Measurements from ENCODE around the gene CHRNA4. TPM values are rescaled to one million over a fixed set of nuclear protein-coding genes. Genes with fewer than 3 reads are reported as not detected.

CHRNA4 gene
- total RNA-seq, 2 experiments from 2014 or later = not detected

- H3K4me3 Mint-ChIP-seq = no peak overlapping the region
Measured at GRCh38 chr20:63312690-63313348, 48.3 kb downstream of the CHRNA4 start.

GRCh38 chr20:63312273-63312672, 48.9 kb downstream of the CHRNA4 start:
- H3K36me3 Mint-ChIP-seq (ENCODE audit: low read depth) = no peaks in the 10 kb centered on the region
- ChIA-PET POLR2A (interaction anchor here (0.9 kb wide), 1 partner anchor 918 kb away, joined by 4 read pairs; no protein-coding TSS in a partner anchor), CTCF (no interaction called here)
- no peaks in the 10 kb centered on the region for H3K4me1 Mint-ChIP-seq (ENCODE audit: low read depth)
- H3K27ac Mint-ChIP-seq = no peak overlapping the region
- no peak overlapping the region for H3K4me3 Mint-ChIP-seq
- DNase-seq (no peak), ATAC-seq (no peak)
- no peaks in the 10 kb centered on the region for H3K27me3 Mint-ChIP-seq (ENCODE audit: low read depth)
- H3K9me3 Mint-ChIP-seq (ENCODE audit: insufficient read depth) = no peaks in the 10 kb centered on the region

More at GRCh38 chr20:63312690-63313348, 48.3 kb downstream of the CHRNA4 start:
- ATAC-seq (no peak), DNase-seq (no peak)
- CTCF ChIA-PET = no interaction called here
- Mint-ChIP-seq H3K4me1 (ENCODE audit: low read depth) (no peaks in the 10 kb centered on the region), H3K36me3 (ENCODE audit: low read depth) (no peaks in the 10 kb centered on the region), H3K27me3 (ENCODE audit: low read depth) (no peaks in the 10 kb centered on the region), H3K27ac (no peak overlapping the region), H3K9me3 (ENCODE audit: insufficient read depth) (no peaks in the 10 kb centered on the region)
- POLR2A ChIA-PET = interaction anchor here (0.9 kb wide), 1 partner anchor 919 kb away, joined by 4 read pairs; no protein-coding TSS in a partner anchor

GRCh38 chr20:63311833-63312243, 49.3 kb downstream of the CHRNA4 start:
- CTCF ChIA-PET = no interaction called here

GRCh38 chr20:63311186-63311832, 49.8 kb downstream of the CHRNA4 start:
- ATAC-seq (no peak), DNase-seq (no peak)
- no peak overlapping the region for H3K27ac Mint-ChIP-seq
- H3K4me3 Mint-ChIP-seq = no peak overlapping the region
- CTCF ChIA-PET = interaction anchor here (3.1 kb wide), 1 partner anchor 70 kb away, joined by 25 read pairs; no protein-coding TSS in a partner anchor
- H3K9me3 Mint-ChIP-seq (ENCODE audit: insufficient read depth) = no peaks in the 10 kb centered on the region
- no peaks in the 10 kb centered on the region for H3K36me3 Mint-ChIP-seq (ENCODE audit: low read depth)
- H3K27me3 Mint-ChIP-seq (ENCODE audit: low read depth) = no peaks in the 10 kb centered on the region
- H3K4me1 Mint-ChIP-seq (ENCODE audit: low read depth) = no peaks in the 10 kb centered on the region
- POLR2A ChIA-PET = no interaction called here

More at GRCh38 chr20:63311833-63312243, 49.3 kb downstream of the CHRNA4 start:
- H3K27ac Mint-ChIP-seq = no peak overlapping the region
- H3K27me3 Mint-ChIP-seq (ENCODE audit: low read depth) = no peaks in the 10 kb centered on the region
- H3K36me3 Mint-ChIP-seq (ENCODE audit: low read depth) = no peaks in the 10 kb centered on the region
- no peak for ATAC-seq
- DNase-seq = no peak
- H3K4me1 Mint-ChIP-seq (ENCODE audit: low read depth) = no peaks in the 10 kb centered on the region
- POLR2A ChIA-PET = no interaction called here
- no peaks in the 10 kb centered on the region for H3K9me3 Mint-ChIP-seq (ENCODE audit: insufficient read depth)
- no peak overlapping the region for H3K4me3 Mint-ChIP-seq

GRCh38 chr20:63310265-63310991, 50.7 kb downstream of the CHRNA4 start:
- POLR2A ChIA-PET = no interaction called here
- Mint-ChIP-seq H3K36me3 (ENCODE audit: low read depth) (no peaks in the 10 kb centered on the region), H3K27me3 (ENCODE audit: low read depth) (no peaks in the 10 kb centered on the region), H3K27ac (no peak overlapping the region), H3K4me1 (ENCODE audit: low read depth) (no peaks in the 10 kb centered on the region), H3K4me3 (no peak overlapping the region), H3K9me3 (ENCODE audit: insufficient read depth) (no peaks in the 10 kb centered on the region)
- no peak for ATAC-seq
- CTCF ChIA-PET = interaction anchor here (1.0 to 3.1 kb wide), 4 partner anchors 17 to 71 kb away, joined by 4 to 25 read pairs (median 6); partner anchors contain the start of gene ARFGAP1
- DNase-seq = no peak

- DNase-seq (peak; percentile 41), ATAC-seq (no peak)
- H3K27me3 Mint-ChIP-seq (ENCODE audit: low read depth) = no peaks in the 10 kb centered on the region
- ChIA-PET POLR2A (no interaction called here), CTCF (interaction anchor here (0.6 to 3.1 kb wide), 6 partner anchors 13 to 72 kb away, joined by 3 to 25 read pairs (median 5); partner anchors contain the start of gene ARFGAP1)
- H3K4me3 Mint-ChIP-seq = no peak overlapping the region
- no peaks in the 10 kb centered on the region for H3K4me1 Mint-ChIP-seq (ENCODE audit: low read depth)
- no peak overlapping the region for H3K27ac Mint-ChIP-seq
- H3K36me3 Mint-ChIP-seq (ENCODE audit: low read depth) = no peaks in the 10 kb centered on the region
- H3K9me3 Mint-ChIP-seq (ENCODE audit: insufficient read depth) = no peaks in the 10 kb centered on the region
Measured at GRCh38 chr20:63309261-63310071, 51.7 kb downstream of the CHRNA4 start.

GRCh38 chr20:63308218-63308911, 52.8 kb downstream of the CHRNA4 start:
- Mint-ChIP-seq H3K27me3 (ENCODE audit: low read depth) (no peaks in the 10 kb centered on the region), H3K4me1 (ENCODE audit: low read depth) (no peaks in the 10 kb centered on the region), H3K27ac (no peak overlapping the region), H3K4me3 (no peak overlapping the region), H3K9me3 (ENCODE audit: insufficient read depth) (no peaks in the 10 kb centered on the region), H3K36me3 (ENCODE audit: low read depth) (no peaks in the 10 kb centered on the region)
- DNase-seq (no peak), ATAC-seq (no peak)
- POLR2A ChIA-PET = interaction anchor here (0.6 kb wide), 1 partner anchor 73 kb away, joined by 3 read pairs; no protein-coding TSS in a partner anchor
- CTCF ChIA-PET = interaction anchor here (1.3 to 3.1 kb wide), 2 partner anchors 12 to 73 kb away, joined by 6 to 25 read pairs; no protein-coding TSS in a partner anchor

- CTCF ChIA-PET = no interaction called here
Measured at GRCh38 chr20:63307538-63308217, 53.5 kb downstream of the CHRNA4 start.

GRCh38 chr20:63306673-63307537, 54.2 kb downstream of the CHRNA4 start:
- no peak for ATAC-seq
- Mint-ChIP-seq H3K4me1 (ENCODE audit: low read depth) (no peaks in the 10 kb centered on the region), H3K27ac (no peak overlapping the region), H3K4me3 (no peak overlapping the region), H3K9me3 (ENCODE audit: insufficient read depth) (peaks cover 3% of the 10 kb centered on the region), H3K27me3 (ENCODE audit: low read depth) (no peaks in the 10 kb centered on the region), H3K36me3 (ENCODE audit: low read depth) (no peaks in the 10 kb centered on the region)
- DNase-seq = no peak
- CTCF ChIA-PET = no interaction called here
- POLR2A ChIA-PET = no interaction called here

More at GRCh38 chr20:63307538-63308217, 53.5 kb downstream of the CHRNA4 start:
- POLR2A ChIA-PET = interaction anchor here (0.6 kb wide), 1 partner anchor 73 kb away, joined by 3 read pairs; no protein-coding TSS in a partner anchor
- H3K27me3 Mint-ChIP-seq (ENCODE audit: low read depth) = no peaks in the 10 kb centered on the region
- no peaks in the 10 kb centered on the region for H3K36me3 Mint-ChIP-seq (ENCODE audit: low read depth)
- peaks cover 1% of the 10 kb centered on the region for H3K9me3 Mint-ChIP-seq (ENCODE audit: insufficient read depth)
- no peak overlapping the region for H3K4me3 Mint-ChIP-seq
- no peak for DNase-seq
- no peak for ATAC-seq
- H3K4me1 Mint-ChIP-seq (ENCODE audit: low read depth) = no peaks in the 10 kb centered on the region
- no peak overlapping the region for H3K27ac Mint-ChIP-seq

All from activated CD8-positive, alpha-beta T cell treated with anti-CD3 and anti-CD28 coated beads, Interleukin-2, amount 10 ng/mL, durations not matched to agents 7 days and 5 days (primary cell).